HG03108 (cell line): Measurements from ENCODE around the gene MSS51.

Experiments used
- ATAC-seq: cut with Tn5 transposase; IDR thresholded peaks from one replicate; pipeline ENCODE4 v1.9.1; 2021; ENCODE audit warnings: moderate library complexity; ENCODE audit not compliant: unreplicated experiment

The MSS51 gene

DNA sequence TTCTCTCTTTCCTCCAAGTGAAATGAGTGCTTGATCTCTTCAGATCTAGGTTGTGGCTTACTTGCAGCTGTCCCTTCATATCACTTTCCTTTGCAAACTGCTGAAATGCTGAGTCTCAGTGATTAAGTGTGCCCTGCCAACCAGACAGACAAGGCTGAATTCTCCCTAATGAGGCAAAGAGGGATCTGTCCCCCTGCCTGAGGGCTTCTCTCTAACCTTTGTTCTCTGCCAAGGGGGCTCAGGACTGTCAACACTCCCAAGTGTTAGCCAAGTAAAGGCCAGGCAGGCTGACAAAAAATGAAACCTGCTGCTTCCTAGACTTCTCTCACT is at the start of gene MSS51:
TSS of gene MSS51 (minus strand) at position 24 of the 330 bp plus-strand sequence. CDS start 5,277 bp downstream, outside the sequence.
- no peak for ATAC-seq

DNA sequence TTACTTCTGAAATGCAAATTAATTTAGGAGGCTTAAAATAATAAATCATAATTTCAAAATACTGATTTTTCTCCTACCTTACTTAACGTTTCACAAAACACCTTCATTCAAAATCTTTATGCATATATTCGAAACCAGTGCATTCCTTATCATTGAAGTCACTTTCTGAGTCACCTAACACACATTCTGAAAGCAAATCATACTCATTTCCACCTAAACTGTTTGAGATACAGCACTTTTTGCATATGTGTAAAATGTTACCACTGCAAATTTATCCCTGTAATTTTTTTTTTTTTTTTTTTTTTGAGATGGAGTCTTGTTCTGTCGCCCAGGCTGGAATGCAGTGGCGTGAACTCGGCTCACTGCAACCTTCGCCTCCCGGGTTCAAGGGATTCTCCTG is 46.8 kb upstream of the MSS51 start:
- no peak for ATAC-seq

DNA sequence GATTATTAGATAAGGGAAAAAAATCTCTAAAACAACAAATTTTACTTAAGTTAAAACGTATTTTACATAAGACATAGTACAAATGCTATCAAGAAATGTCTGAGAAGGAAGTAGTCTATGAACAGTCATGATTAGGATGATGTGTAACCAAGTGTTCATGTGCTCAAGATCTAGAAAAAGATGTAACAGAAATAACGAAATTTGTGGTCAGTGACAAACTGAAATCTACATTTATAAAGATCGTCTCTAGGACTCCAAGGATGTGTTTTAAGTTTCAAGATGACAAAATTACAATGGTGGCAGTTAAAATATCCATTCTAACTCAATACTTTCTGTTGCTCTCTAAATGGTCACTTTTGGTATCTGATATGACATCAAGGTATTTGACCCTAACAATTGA is 45.3 kb upstream of the MSS51 start:
- no peak for ATAC-seq

DNA sequence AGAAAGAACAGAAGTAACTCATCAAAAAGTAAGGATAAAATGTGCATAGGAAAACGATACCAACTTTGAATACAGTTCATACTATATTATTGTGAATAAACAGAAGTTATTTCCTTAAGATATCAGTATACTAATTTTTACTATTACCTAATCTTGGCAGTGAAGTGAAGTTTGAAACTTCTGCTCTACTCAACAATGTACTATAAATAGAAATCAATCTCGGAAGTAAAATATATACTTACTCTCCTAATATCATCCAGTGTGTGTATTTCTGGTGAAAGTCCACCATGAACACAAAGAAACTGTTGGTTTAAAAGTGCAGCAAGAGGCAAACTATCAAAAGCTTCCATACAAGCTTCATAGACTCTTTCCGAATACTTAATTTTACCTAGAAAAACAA is 37.9 kb upstream of the MSS51 start:
- no peak for ATAC-seq

DNA sequence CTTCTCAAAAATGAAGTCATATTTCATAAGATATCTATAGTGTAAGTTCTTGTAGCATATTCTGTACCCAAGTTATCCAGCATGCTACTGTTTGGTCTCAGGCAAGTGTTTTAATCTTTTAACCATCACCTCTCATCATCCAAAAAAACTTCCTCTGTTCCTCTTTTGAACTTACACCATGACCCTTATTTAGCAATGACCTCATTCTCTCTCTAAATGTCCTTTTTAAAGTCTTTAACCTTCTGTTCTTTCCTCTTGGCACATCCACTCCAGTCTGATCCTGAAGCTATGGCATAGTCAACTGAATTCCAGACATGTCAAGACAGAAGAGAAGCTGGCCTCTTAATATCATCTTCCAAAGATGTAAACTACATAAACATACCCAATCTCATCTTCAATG is 36.2 kb upstream of the MSS51 start:
- no peak for ATAC-seq

DNA sequence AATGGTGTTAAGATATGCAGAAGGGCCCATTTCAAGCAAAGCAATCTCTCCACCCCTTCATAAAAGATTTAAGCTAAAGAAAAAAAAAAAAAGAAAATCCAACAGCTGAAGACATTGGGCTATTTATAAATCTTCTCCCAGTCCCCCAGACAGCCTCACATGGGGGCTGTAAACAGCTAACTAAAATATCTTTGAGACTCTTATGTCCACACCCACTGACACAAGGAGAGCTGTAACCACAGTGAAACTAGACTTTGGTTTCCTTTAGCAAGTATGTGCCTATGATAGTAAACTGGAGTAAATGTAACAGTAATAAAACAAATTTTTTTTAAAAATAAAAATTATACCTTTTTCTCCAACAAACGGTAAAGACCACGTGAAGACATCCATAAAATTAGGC is 33.8 kb upstream of the MSS51 start:
- no peak for ATAC-seq

DNA sequence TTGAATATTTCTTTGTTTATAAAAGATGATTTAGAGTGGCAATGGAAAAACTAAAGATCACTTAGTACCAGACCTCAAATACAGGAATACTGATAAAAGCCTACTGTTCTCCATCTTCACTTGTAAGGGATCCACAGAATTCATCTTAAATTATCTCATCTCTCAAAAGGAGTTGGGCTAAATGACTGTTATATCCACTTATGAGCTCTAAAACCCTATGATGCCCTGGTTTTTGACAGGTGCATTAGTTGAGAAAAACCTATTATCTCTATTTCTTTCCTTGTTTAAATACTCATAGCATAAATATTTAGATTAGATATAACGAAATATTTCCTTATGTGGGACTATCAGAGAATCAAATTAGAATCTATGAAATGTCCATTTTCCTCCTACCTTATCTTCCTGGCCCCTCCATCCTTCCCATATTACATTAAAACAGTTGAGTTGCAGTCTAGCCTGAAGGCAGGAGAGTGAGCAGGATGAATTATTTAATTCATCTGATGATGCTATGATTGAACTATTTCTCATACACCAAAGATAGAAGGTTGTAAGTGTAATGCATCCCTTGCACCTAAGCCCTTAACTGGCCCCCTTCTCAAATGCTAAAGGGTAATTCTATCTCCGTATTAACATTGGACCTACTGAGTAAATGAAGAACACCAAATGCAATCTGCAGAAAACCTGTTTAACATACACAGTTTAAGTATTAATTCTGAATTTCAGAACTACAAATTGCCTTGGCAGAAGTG is 32.8 kb upstream of the MSS51 start:
- ATAC-seq = no peak

DNA sequence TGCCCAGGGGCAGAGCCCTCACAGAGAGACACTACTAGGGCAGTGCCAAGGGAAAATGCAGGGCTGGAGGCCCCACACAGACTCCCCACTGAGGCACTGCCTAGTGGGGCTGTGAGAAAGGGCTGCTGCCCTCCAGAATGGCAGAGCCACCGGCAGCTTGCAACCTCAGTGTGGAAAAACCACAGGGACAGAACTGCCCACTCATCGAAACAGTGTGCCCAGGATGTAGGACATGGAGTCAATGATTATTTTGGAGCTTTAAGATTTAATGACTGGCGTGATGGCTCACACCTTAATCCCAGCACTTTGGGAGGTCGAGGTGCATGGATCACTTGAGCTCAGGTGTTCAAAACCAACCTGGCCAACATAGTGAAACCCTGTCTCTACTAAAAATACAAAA is 27.5 kb upstream of the MSS51 start:
- no peak for ATAC-seq

DNA sequence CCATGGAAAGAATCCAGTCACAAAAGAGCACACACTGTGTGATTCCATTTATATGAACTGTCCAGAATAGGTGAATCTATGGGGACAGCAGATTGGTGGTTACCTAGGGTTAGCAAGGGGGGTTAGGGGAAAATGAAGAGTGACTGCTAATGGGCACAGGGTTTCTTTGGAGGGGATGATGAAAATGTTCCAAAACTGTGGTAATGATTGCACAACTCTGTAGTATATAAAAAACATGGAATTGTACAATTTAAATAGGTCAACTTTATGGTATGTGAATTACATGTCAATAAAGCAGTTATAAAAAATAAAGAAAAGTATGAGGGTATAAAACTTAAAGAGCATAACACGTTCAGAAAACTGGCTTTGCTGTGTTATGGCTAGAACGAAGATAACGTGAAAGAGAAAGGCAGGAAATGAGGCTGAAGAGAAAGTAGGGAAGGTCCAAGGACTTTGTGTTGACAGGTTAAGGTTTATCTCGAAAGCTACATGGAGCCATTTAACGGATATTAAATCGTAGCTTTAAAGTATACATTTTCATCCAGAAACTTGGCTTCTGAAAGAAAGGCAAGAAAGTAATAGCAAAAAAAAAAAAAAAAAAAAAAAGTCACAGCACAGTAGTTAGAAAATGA is 26.4 kb upstream of the MSS51 start:
- ATAC-seq = no peak

DNA sequence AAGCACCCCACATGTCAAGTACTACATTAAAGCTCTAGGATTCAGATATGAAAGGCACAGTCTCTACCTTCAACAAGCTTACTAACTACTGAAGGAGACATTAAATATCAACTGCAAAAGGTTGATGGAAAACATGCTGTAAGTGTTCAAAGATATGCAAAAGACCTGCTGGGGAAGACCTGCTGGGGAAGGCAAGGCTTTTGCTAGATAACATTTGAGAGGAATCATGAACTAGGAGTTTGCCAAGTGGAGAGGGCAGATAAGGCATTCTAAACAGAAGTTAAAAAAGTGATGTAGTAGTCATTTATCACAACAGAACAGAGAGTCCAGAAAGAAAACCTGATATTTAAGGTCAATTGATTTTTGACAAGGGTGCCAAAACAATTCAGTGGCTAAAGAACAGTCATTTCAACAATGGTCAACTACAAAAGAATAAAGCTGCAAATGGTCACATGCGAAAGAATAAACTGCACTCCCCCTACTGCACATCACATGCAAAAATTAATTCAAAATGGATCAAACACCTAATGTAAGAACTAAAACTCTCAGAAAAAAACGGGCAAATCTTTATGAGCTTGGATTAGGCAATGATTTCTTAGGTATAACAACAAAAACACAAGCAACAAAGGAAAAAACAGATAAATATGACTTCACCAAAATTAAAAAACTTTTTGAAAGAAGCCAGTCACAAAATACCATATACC is 23.0 kb upstream of the MSS51 start:
- no peak for ATAC-seq

DNA sequence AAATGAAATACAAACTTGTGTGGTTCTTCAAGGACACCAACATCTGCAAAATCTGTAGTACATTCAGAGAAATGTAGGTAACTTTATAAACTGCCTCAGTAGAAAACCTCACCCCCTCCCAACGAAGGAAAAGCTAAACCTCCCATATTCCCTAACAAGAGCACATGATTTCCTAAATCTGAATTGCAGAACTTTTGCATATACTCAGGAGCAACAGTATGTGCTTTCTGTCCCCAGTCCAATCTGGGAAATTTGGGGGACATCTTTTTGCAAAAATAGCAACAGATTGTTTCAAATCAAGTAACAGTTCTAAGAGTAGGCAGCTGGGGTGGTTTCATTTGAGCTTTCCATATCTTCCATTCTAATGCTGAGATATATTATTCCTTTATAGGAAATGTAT is 15.8 kb upstream of the MSS51 start:
- ATAC-seq = no peak

DNA sequence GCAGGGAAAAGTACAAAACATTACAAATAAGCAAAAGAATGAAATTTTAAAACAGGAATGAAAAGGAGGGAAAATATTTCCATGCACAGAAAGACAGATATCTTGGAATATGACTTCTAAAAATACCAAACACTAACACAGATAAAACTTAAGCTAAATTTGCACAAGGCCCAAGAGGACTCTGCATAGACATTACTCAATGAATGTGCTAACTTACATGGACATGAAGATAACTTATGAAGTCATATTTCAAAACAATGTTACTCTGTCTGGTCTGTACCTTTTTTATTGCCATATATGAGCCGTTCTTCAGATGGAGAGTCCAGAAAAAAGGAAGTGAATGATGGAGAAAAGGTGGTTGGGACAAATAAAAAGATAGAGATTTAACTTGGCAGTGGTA is 15.0 kb upstream of the MSS51 start:
- no peak for ATAC-seq

DNA sequence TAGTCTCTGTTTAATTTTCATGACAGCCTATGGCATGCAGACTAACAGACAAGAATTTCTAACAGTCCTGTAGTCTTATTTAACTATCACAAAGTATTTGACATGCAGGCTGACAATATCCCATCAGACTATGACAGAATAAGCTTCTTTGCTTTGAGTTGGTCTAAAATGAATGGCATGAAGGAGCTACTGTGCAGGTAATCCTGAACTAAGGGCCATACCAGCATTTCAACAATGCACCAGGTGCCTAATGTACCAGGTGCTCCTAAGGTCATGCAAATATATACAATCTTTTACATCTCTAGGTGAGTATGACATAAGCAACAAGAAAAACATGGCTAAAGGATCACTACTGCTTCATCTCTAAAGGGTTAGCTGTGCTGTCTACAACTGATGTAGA is 13.6 kb upstream of the MSS51 start:
- no peak for ATAC-seq

DNA sequence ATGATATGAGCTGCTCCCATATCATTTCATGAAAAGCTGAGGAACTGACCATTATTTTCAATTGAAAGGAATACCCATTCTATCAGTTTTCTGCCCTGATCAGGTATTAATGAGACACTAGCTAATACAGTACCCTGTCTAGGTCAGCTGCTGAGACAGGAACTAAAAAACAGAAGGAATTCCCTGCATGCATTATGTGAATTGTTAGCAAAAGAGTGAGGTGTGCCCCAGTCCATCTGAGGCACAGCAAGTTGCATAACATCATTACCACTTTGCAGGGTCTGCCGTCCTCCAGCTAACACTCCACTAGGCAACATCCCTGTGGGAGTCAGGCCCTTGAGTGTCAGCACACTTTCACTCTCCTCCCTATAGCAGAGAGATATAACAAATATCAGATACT is 11.1 kb upstream of the MSS51 start:
- no peak for ATAC-seq

DNA sequence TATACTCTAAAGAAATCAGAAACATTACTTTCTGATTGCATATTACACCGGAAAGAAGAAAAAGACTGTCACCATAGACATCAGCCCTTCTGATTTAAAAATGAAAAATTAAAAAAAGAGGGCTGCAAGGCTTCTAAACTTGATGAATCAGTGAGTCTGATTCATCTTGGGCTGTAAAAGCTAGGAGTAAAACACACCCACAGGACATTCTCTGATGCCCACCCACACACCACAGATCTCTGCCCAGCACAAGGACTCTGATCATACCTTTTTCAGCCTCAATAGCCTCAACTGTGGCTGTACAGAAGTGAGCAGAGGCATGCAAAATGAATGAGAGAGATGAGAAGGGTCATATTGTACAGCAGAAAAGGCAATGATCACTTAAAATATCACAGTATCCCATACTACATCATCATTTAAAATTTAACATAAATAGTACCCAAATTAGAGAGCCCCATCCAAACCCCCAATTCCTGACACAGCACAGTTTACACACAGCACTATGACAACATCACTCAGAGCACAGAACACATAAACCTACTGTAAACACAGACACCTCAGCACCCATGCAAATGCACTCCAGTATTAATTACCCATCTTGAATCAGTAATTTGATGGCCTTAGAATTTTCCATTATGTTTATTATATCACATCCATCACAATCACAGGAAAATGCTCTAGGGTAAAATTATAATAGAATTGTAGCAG is 6.4 kb upstream of the MSS51 start:
- no peak for ATAC-seq

DNA sequence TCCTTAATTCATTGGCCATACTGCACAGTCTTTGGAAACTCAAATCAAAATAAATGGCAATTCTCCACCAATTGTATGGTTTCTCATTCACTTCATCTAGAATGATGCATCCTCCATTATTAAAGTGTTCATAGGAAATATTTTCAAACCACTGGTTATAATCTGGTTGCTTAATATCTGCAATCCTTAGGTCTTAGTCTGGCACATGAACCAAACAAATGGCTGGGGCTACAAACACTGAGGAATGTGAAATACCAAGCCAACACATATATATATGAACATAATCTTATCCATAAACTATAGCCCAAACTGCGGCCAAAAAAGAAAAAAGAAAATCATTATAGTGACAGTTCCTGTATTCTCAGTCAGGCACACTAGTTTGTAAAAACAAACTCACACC is 5.7 kb upstream of the MSS51 start:
- no peak for ATAC-seq

DNA sequence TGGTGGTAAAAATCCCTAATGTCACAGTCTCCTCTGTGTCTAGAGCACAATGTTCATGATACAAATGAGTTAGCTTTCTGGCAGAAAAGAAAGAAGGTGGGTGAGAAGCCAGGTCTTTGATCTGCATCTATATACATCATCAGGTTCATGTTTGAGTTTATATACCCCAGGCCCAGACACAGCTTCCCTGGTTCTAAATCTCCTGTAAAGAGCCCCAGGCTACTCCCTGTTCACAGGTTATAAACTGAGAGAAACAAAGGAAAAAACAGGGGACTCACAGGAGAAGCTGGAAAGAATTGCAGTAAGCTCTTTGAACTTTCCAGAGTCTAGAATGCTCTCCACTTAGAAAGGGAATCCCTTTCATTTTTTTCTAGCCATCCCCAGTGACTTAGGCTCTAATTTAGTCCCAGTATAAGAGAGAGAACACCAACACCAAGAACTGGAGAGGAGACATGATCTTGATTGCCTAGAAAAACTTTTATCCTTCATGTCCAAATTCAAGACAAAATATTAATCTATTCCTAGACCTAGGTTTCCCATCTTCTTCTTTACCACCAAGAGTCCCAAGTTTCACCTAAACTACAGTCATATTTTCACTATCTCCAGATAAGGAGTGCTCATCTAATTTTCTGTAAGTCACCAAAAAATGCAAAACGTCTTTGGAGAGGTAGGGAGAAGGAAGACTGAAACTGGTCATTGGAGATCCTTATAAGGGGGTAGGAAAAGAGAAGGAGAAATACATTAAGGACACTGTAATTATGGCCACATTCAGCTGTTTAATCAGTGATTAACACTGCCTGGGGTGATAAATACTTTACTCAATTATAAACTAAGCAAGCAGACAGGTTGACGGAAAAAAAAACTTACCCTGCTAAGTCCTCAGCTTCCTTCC is 469 bp downstream of the MSS51 start:
- no peak for ATAC-seq

DNA sequence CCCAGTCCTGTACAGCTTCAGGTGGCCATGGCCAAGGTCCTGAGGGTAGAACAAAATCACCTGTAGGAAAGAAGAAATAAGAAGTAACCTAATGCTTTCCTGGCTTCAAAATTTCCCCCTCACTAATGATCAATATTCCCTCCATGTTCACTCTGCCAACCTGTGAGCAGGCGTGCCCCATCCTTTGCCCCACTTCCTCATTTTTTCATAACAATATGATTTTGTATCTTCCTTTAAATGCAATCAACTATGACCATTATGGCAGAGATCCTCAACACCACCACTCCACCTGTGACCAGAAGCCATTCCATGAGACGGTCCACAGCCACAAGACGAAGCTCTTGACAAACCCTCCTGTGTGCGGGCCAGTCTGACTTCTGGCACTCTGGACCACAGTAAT is 7.0 kb downstream of the MSS51 start:
- no peak for ATAC-seq

DNA sequence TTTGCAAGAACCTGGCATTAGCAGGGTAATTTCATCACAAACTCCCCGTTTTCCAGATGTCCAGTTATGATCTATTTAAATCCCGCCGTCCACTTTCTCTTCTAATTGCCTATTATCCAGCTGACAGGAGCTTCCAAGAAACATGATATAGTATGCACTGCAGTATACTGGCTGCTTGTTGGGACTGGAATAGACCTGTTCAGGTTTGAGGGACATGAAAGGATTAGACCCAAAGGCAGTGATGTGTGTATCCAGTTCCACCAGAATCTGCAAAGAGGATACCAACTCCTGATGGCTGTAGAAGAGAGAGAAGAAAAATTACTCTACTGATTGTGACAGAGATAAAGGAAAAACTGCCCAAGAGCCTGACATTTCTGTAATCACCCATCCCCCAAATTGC is 8.9 kb downstream of the MSS51 start:
- no peak for ATAC-seq

DNA sequence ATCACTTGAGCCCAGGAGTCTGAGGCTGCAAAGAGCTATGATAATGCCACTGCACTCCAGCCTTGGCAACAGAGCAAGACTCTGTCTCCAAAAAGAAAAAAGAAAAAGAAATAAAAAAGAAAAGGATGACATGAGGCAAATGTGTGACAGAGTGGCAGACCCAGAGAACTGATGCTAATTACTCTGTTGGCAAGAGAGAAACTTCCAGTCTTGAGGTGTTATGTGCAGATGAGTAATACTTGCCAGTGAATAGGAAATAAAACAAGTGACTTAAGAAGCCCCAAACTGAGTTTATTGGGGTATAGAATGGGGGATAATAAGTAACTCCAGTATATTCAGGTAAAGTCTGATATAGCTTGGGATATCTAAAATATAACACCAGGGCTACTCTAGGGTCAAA is 10.1 kb downstream of the MSS51 start:
- ATAC-seq = no peak

DNA sequence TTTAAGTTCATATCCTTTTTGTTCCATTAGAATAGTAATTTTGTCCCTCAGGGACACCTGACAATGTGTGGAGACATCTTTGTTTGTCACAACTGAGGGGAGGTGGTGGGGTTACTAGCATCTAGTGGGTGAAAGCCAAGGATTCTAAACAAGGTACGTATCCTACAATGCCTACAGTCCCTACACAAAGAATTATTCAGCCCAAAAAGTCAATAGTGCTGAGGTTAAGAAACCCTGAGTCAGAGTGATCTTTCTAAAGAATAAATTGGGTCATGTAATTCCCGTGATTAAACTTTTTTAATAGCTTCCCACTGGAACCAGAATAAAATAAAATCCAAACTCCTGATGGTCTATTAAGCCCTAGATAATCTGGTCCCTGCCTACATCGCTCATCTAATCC is 16.8 kb downstream of the MSS51 start:
- no peak for ATAC-seq
